HG03064 (cell line): ENCODE results near the gene ADAMTSL4.
"Not testable (repeated sequence)": the region's sequence is repeated elsewhere in the genome, so short reads cannot be mapped to it uniquely, and the experiment has no call there.

Source experiments
- ATAC-seq: cut with Tn5 transposase; IDR thresholded peaks from one replicate; pipeline ENCODE4 v1.9.1; 2021; ENCODE audit warnings: low read depth; ENCODE audit not compliant: unreplicated experiment

Gene ADAMTSL4

DNA sequence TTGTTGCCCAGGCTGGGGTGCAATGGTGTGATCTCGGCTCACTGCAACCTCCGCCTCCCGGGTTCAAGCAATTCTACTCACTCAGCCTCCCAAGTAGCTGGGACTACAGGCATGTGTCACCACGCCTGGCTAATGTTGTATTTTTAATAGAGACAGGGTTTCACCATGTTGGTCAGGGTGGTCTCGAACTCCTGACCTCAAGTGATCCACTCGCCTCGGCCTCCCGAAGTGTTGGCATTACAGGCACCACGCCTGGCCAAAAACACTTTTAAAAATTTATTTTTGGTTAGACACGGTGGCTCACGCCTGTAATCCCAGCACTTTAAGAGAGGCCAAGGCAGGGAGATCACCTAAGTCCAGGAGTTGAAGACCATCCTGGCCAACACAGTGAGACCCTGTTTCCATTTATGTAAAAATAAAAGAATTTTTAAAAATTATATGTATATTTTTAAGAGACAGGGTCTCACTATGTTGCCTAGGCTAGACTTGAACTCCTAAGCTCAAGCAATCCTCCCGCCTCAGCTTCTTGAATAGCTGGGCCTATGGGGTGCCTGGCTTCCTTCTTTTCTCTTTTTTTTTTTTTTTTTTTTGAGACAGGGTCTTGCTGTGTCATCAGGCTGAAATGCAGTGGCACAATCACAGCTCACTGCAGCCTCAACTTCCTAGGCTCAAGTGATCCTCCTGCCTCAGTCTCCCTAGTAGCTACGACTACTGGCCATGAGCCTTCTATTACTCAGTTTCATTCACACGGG, 16.2 kb downstream of the ADAMTSL4 start:
- ATAC-seq = not testable (repeated sequence)

DNA sequence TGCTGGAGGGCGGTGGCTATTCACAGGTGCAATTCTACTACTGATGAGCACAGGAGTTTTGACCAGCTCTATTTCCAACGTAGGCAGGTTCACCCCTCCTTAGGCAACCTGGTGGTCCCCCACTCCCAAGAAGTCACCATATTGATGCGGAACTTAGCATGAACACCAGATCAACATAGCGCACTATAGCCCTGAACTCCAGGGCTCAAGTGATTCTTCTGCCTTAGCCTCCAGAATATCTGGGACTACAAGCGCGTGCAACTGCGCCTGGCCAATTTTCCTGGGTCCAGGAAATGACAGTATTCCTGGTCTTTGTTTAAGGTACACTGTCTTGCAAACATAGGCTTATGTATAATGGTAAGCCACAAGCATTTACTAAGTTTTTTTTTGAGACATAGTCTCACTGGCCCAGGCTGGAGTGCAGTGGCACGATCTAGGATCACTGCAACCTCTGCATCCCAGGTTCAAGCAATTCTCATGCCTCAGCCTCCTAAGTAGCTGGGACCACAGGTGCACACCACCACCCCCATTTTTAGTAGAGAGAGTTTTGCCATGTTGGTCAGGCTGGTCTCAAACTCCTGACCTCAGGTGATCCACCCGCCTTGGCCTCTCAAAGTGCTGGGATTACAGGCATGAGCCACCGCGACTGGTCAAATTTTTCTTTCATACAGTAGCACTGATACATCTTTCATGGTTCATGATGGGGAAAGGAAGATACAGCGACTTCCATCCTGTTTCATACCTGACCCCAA, 17.6 kb downstream of the ADAMTSL4 start:
- no peak for ATAC-seq

DNA sequence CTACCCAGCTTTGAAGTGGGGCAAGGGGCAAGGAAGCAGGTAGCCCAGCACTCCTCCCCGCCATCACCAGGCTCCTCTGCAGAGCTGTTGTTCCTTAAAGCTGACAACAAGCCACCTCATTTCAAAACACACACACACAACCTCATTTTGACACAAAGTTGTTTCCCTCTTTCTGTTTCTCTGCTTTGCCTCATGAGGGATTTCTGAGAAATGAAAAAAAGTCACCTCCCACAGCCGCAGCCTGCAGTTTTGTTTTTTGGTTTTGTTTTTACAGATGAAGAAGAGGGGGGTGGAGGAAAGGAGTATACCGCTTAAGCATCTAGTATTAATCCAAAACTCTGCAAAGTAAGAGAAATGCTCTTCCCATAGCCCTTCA, 18.1 kb downstream of the ADAMTSL4 start:
- peak; percentile 33 for ATAC-seq

DNA sequence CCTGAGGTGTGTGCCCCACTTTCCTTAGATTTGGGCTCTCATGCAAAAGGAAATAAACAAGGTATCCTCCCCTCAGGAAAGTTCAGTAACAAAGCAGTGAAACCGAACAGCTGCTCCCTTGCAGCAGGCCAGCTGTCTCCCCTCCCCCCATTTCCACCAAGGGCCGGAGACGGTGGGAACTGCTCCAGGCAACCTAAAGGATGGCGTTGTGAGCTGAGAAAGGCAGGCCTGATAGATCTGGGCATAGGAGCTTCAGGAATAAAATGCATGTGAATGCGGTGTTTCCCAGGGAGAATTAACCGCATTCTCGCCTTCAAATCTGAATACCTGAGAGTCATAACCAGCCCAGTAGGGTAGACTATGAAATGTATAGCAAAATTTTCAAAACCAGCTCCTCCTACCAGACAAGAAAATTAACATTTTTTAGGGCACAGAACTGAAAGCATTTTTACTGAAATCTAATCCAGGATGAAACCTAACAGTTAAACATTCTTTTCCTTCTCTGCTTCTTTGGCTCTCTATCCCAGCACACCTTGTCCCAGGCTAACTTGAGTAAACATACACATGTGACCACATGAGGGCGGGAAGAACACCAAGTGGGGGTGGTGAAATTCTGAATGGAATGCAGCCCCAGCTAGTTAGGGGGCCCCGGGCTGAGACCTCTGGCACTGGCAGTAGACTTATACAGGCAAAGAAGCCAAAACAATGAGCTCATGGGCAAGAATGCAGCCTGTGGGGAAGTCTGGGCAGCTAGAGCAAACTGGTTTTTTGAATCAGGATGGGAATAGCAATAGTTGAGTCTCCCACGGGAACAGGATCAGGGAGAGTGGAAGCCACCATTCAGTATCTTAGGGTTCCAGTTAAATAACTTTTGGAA, 18.7 kb downstream of the ADAMTSL4 start:
- ATAC-seq = peak; percentile 15

DNA sequence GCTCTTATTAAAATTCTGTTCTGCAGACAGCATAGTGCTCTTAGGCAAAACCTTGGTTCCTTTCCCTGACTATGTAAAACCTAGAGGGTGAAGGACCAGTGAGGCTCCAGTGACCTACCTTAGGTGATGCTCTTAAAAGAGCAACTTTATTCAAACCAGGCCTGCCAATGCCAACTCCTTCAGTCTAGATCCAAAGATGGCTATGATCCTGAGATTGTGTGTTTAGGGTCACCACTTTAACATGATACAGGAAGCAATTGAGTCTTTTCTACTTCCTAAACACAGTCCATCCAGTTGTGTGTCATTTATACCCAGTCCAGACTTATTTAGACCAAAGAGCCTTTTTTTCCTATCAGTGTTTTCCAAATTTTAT, 19.4 kb downstream of the ADAMTSL4 start:
- ATAC-seq = no peak

DNA sequence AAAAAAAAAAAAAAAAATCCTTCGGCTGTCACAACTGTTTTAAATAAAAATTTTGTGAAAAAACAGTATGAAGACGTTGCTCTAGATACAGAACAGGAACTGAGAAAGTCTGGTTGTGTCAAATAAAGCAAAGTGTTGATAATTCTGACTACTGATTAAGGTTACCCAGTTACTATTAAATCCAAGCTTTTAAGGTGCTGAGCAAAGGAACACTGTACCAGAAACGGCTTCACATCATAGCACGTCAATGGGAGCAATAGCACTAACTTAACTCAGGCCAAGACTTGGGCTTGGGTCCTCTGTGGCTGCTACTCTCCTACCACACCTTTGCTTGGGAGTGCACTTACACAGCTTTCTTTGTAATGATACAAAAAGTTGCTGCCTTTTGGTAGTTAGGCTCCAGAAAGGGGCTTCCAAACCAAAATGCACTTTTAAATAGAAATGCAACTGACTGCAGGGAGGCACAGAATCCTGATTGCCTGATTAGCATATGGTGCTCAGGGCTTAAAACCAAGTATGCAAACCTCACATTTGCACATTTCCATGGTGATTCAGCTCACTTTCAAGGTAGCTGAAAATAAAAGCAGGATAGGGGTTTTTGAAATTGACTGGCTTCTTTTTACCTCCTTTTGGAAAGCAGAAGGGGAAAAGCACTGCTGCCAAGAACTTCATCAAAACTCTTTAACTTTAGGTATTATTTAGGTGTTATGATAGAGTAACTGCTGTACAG, 23.9 kb downstream of the ADAMTSL4 start:
- ATAC-seq = no peak

DNA sequence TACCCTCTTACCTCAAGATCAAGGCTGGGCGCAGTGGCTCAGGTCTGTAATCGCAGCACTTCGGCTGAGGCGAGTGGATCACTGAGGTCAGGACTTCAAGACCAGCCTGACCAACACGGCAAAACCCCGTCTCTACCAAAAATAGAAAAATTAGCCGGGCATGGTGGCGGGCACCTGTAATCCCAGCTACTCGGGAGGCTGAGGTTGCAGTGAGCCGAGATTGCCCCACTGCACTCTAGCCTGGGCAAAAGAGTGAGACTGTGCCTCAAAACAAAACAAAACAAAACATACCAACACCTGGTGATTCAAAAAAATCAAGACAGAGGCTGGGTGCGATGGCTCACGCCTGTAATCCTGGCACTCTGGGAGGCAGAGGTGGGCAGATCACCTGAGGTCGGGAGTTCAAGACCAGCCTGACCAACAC, 24.5 kb downstream of the ADAMTSL4 start:
- not testable (repeated sequence) for ATAC-seq

DNA sequence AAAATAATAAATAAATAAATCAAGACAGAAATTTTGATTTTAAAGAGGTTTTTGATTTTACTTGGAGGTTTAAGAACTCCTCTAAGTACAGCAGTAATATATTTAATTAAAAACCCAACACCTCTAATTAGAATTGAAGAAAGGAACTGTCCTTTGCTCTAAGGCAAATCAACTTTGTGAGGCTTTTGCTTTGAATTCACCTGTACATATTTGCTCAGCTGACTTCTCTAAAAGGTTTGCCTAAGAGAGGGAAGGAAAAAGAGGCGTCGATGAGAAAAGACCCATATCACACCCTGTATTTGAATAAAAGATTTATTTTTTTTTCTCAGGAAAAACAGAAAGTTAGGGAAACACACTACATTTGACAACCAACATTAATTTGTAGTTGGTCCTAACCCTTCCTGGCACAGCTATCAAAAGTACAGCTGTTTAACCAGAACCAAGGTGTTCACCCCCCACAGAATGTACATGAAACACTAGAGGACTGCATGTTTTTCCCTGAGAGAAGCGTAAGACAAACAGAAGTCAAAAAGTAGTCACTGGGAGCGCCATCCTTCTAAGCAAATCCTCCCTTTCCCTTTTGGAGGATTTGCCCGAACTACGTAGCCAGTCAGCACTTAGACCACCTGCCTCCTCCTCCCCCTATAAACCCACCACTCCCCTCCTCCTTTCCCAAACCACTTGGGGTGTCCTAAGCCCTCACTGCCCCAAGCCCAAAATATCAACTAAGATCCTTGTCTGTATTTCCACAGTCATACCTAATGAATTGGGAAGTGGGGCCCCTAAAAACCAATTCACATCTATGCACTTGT, 25.3 kb downstream of the ADAMTSL4 start:
- no peak for ATAC-seq

DNA sequence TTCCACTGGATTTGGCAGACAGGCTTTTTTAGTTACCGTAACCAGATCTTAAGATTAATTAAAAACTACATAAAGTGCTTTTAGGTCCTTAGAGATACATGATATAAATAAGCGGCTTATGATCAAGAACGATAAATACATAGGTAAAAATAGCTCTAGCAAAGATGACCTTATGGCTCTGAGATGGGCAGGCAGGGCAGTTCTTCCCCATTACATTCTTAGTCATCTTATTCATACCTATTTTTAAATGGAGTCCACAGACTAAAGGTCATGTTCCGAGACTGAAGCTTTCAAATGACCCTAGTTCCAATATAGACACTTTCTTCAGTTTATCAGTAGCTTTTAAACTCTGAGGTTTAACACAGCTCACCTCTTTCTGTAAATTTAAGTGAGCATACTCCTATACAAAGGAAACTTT, 25.9 kb downstream of the ADAMTSL4 start:
- no peak for ATAC-seq

DNA sequence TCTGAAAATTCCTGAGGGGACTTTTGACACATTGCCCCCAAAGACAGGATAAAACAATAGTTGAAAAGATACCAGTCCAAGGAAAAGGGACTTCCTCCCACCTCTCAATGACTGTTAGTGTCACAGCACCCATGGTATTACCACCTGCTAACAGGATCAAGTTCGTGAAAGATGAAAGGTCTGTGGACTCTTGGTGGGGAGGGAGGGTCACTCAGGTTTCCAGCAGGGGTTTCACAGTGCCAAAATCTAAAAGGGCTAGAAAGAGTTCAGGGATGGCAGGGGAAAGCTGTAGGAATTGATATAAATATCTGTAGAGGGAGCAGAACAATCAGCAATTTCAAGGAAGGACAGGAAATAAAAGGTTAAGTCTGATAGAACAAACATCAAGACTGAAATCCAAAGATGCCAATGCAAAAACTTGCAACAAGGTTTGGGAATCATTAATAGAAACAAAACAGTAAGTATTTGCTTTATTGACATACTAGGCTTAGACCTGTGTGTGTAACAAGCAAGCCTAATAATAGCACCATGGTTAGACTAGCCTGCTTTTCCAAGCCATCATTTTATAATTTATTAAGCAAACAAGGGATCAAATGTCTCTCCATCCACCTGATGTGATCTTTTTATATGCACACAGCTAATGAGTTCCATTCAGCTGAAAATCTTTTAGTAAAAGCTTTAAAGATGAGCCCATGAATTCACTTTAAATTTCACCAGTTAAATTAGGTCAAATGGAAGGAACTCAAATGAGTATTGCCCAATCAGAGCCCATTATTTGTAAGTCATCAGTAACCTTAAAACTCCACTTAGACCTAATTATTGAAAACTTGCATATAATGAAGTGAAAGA, 26.5 kb downstream of the ADAMTSL4 start:
- ATAC-seq = no peak

DNA sequence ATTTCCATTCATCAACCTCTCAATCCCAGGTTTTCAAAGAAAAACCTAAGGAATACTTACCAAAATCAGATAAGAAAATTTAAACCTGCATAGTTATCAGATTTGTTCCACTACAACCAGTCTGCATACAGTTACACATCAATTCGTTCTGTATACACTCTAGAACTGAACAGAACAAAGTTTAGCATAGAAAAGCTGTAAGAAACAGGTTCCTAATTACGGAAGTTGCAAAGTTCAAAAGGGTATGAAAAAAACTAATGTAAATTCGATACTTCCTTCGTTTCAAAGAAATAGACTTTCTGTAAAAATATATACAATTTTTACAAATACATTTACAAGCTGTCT, 27.1 kb downstream of the ADAMTSL4 start:
- ATAC-seq = no peak

DNA sequence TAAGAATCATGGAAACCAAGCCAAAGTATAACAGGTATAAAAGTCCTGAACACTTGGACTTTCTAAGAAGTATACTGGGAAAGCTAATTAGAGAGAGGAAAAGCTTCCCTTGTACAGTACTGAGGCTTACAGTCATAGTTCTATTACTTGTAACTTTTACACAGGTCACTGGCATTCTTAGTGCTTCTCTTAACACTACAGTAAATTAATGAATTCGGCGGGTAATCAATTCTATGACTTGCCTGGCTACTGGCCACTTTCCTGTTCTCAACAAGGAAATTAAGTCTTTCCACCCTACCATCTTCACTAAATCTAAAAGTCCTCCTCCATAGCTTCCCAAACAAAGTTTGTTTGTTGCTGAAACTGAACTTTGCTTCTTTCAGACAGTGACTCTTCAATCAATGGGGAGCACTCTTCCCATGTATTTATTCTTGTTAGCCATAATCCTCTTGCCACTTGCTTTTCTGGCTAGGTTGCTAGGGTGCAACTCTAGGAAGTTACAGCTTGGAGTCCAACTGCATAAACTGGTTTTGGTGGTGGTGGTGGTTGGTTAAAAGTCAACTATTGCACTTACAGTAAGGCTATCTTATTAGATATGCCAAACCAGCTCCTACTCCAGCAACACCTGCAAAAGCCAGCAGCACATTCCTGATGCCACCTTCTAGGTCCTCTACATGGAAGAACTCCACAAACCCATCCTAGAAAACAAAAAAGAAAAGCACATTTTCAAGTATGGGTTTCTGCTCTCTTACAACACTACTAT, 27.8 kb downstream of the ADAMTSL4 start:
- ATAC-seq = no peak

DNA sequence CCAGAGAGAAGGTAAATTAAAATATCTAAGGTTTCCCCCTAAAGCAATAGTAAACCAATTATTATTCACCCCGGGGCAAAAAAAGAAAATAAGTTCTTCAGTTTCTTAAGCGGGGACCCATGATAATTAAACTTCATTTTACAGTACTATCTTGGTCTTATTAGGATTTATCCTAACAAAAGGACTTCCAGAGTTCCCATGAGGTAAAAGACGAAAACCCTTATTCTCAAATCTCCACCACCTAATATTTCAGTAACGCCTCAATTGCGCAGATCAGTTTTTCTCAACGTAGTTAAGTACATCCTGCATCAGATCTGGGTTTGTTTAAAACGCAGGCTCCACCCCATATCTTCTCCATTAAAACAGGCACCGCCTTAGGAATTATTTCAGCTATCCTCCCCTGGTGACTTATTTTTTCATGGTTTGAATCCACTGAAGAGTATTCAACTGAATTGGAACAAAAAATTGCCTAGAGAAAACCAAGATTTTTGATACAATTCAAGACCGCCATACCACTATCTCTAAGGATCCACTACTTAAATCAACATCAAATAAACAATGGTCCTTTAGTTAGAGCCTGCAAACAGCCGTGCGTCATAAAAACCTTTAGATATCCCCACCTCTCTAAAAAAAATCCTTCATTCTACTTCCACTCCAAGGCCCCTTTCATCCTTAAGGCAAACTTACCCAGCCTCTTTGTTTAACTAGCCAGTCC, 28.5 kb downstream of the ADAMTSL4 start:
- ATAC-seq = no peak

DNA sequence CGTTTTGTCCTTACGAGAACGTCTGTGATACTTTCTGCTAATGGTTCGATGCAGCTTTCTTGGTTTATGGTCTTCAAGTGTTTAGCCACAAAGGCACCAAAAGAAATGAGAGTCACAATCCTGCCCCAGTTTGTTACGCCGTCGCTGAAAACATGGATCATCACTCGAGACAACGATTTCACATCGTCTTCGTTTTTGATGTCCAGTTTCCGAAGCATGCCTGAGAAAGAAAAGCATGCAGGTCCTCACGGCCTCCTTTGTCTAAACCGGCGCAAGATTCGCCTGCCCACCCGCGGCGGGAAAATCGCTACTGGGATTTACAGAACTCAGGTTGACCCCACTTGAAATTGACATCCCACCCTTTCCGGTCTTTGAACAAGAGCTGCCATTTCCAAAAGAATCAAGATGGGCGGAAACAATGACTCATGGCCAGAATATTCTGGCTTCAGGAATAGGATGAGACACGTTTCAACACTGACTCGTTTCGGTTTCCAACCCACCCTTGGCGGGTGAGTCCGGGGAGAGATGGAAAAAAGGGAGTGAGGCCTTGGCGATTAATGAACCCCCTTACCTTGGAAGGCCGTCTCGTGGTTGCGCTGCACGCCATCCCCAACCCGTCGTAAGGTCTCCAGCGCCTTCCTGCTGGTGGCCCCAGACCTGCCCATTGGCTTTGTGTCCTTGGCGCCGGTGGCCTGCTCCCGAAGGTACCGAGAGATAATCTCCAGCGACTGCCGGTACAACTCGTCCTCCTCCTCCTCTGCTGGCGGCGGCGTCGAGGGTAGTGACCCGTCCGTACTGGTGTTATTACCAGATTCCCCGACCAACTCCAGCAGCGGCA, 29.3 kb downstream of the ADAMTSL4 start:
- ATAC-seq = peak; percentile 3

DNA sequence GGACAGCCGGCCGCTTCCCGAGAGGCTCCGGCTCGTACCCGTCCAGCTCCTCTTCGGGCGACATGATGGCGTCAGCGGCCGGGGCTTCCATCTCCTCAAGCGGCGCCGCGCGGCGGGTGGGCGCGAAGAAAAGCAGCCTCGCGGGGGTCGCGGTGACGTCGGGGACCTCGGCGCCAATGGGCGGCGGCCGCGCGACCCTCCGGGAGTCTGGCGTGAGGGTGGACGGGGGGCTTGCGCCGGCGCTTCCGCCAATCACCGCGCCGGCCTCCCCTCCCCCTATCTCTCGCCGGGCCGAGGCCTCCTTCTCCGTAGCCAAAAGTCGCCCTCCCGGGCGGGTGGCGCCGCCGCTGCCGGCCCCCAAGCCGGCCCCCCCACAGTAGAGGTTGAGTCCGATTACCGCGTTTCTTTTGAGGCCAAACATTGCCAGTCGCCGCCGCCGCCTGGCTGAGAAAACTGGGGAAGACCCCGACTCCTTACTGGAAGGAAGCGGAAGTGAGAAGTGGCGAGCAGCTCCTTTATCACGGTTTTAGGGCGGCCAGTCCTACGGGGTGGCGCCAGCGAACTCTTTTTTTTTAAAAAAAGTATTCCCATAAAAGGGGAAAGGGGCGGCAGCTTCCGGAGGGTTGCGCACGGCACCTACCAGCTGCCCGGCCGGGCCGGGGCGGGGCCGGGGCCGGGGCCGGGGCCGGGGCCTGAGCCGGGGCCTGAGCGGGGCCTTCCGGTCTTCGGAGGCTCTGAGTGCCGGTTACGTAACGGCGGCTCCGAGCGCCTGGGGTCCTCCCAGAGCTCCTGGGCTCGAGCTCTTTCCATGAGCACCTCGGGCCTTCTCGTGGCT, 30.1 kb downstream of the ADAMTSL4 start, which contains the start of gene MCL1:
Gene MCL1, minus strand, starts transcription at position 501 of the 835 bp plus-strand sequence. Its CDS starts 80 bp downstream, at position 421.
- ATAC-seq = peak; percentile 82
